Effector CD8-positive, alpha-beta T cell (primary cell): ENCODE measurements around the gene CLP1.

ENCODE experiments used
- DNase-seq: peaks from one replicate; lab custom pipeline; 2025; lab: John Stamatoyannopoulos, UW
- total RNA-seq, 4 experiments: gene quantifications; one replicate each; lab custom pipeline; 2026; lab: John Stamatoyannopoulos, UW

The CLP1 gene
- total RNA-seq: 20.4 to 33.7 (median 27.5) reads per million in 4 experiments

GRCh38 chr11:57657194-57658022, at the start of gene CLP1:
CLP1 (plus strand) TSS chr11:57657762; CDS start chr11:57659477, 1,715 bp downstream.
- peak; percentile 98 for DNase-seq

- no peak for DNase-seq
Measured at GRCh38 chr11:57610170-57610569, 47.4 kb upstream of the CLP1 start.

- no peak for DNase-seq
Measured at GRCh38 chr11:57614234-57614772, 43.3 kb upstream of the CLP1 start.

GRCh38 chr11:57615308-57615707, 42.3 kb upstream of the CLP1 start:
- no peak for DNase-seq

GRCh38 chr11:57616595-57616994, 41.0 kb upstream of the CLP1 start:
- no peak for DNase-seq

- DNase-seq: no peak
Measured at GRCh38 chr11:57618438-57618837, 39.1 kb upstream of the CLP1 start.

GRCh38 chr11:57619331-57619730, 38.2 kb upstream of the CLP1 start:
- no peak for DNase-seq

GRCh38 chr11:57620467-57620866, 37.1 kb upstream of the CLP1 start:
- no peak for DNase-seq

- no peak for DNase-seq
Measured at GRCh38 chr11:57622263-57622662, 35.3 kb upstream of the CLP1 start.

GRCh38 chr11:57624864-57625263, 32.7 kb upstream of the CLP1 start:
- DNase-seq: no peak

GRCh38 chr11:57626895-57627294, 30.7 kb upstream of the CLP1 start:
- no peak for DNase-seq

- DNase-seq: no peak
Measured at GRCh38 chr11:57630171-57630570, 27.4 kb upstream of the CLP1 start.

GRCh38 chr11:57632116-57632515, 25.4 kb upstream of the CLP1 start:
- no peak for DNase-seq

GRCh38 chr11:57633394-57634070, 24.0 kb upstream of the CLP1 start:
- DNase-seq: no peak

GRCh38 chr11:57634311-57634710, 23.3 kb upstream of the CLP1 start:
- DNase-seq: no peak

- DNase-seq: no peak
Measured at GRCh38 chr11:57635246-57635645, 22.3 kb upstream of the CLP1 start.

- no peak for DNase-seq
Measured at GRCh38 chr11:57637626-57638004, 19.9 kb upstream of the CLP1 start.

- DNase-seq: no peak
Measured at GRCh38 chr11:57638005-57638781, 19.4 kb upstream of the CLP1 start.

- DNase-seq: no peak
Measured at GRCh38 chr11:57638811-57639320, 18.7 kb upstream of the CLP1 start.

GRCh38 chr11:57639321-57640067, 18.1 kb upstream of the CLP1 start:
- no peak for DNase-seq
